NCI-H524 (cell line): ENCODE data around the gene CPNE8.

ENCODE experiments used
- DNase-seq, 2 experiments: peaks; one replicate each; lab custom pipeline; 2025; lab: John Stamatoyannopoulos, UW

Gene CPNE8

GRCh38 chr12:38633511-38633910 lies 271.9 kb downstream of the CPNE8 start:
- peak in 1 of 2 experiments; percentile 46 for DNase-seq

GRCh38 chr12:38629064-38629463 lies 276.3 kb downstream of the CPNE8 start:
- no peak for DNase-seq

GRCh38 chr12:38628288-38628687 lies 277.1 kb downstream of the CPNE8 start:
- DNase-seq, result no peak

- no peak for DNase-seq
These were observed 280.1 kb downstream of the CPNE8 start for GRCh38 chr12:38625306-38625705.

GRCh38 chr12:38614171-38614570 lies 291.2 kb downstream of the CPNE8 start:
- no peak for DNase-seq

GRCh38 chr12:38610808-38611350 lies 294.5 kb downstream of the CPNE8 start:
- no peak for DNase-seq

GRCh38 chr12:38607295-38607694 lies 298.1 kb downstream of the CPNE8 start:
- DNase-seq, result no peak
